COLO829 (cell line): ENCODE data around the gene NRG2.

ENCODE experiments used
- DNase-seq: peaks from one replicate; pipeline ENCODE4 v3.0.0; 2012; ENCODE audit warnings: low spot score

Gene NRG2

DNA sequence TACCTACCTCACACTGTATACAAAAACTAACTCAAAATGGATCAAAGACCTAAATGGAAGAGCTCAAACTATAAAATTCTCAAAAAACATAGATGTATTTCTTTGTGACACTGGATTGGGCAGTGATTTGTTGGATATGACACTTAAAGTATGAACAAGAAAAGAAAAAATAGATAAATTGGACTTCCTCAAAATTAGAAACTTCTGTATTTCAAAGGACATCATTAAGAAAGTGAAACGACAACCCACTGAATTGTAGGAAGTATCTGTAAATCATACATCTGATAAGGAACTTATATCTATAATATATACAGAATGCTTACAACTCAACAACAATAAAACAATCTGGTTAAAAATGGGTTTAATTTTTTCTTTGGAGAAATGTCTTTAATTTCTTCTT is 96.7 kb downstream of the NRG2 start:
- DNase-seq: no peak

DNA sequence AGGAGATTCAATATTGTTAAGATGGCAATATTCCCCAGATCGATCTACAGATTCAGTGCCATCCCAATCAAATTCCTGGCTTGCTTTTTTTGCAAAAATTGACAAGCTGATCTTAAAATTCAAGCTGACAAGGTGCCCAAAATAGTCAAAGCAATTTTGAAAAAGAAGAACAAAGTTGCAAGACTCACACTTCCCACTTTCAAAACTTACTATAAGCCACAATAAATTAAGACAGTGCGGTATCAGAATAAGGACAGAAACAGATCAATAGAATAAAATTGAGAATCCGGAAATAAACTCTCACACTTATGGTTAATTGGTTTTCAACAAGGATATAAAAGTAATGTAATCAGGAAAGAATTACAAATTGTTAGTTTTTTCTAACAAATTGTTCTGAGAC is 97.1 kb downstream of the NRG2 start:
- DNase-seq: no peak

DNA sequence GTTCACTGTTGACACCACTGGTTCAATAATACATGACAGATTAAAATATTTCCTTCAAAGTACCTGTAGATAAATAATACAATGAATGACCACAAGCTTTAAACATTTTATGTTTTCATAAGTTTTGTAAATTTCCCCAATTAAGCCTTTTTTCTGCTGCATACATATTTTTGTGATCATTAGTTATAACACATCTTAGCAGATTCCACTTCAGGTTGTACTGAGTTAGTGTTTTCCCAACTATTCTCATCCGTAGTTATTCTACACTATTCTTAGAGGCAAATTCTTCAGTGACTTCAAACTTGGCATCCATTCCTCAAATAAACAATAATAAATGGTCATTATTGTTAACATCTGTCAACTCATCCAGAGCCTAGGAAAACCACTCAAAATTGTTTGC is 100.9 kb downstream of the NRG2 start:
- no peak for DNase-seq

DNA sequence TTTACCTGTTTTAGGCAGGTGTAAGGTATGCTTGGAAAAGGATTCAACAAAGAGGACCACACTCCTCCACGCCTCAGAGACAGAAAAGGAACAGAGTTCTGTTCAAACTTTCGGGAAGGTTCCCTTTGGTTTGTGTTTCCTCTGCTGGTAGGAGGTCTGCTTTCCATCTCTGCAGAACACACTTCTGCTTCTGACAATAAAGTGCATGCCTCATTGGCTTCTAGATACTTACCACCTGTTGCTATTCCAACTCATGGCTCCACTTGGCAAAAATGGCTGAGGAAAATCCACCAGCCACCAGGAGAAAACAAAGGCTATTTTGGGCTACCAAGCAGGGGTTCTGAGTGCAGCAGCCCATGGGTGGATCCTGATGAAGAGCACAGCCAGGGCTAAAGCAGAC is 112.7 kb downstream of the NRG2 start:
- DNase-seq: no peak

DNA sequence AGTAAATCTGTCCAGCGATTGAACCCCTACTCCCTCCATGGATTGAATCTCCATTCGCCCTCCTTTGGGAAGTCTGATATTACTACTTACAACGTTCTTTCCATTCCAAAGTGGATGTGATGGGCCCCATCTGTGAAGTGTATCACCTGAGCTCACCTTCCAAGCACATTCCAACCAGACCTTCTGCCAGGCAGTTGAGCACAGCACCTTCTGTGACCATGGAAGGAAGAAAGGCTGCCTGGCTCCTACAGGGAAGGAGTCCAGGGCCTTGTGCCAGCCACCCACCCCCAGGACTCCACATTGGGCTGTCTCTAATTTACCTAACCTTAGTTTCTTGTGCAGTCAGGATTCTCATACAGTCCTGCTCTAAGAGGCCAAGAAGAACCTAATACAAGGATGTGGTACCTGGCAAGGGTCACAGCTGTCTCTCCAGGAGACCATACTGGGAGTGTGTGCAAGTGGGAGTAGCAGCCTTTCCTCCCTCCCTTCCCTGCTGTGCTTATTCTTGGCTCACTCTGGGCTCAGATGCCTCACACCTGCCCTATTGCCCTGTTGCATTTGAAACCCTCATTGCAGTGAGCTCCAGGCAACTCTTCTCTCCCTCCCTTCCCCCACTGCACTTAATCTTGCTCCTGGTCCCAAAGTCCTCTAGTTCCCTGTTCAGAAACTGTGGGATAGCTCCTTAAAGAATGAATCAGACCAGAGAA is 116.1 kb downstream of the NRG2 start:
- DNase-seq: no peak

DNA sequence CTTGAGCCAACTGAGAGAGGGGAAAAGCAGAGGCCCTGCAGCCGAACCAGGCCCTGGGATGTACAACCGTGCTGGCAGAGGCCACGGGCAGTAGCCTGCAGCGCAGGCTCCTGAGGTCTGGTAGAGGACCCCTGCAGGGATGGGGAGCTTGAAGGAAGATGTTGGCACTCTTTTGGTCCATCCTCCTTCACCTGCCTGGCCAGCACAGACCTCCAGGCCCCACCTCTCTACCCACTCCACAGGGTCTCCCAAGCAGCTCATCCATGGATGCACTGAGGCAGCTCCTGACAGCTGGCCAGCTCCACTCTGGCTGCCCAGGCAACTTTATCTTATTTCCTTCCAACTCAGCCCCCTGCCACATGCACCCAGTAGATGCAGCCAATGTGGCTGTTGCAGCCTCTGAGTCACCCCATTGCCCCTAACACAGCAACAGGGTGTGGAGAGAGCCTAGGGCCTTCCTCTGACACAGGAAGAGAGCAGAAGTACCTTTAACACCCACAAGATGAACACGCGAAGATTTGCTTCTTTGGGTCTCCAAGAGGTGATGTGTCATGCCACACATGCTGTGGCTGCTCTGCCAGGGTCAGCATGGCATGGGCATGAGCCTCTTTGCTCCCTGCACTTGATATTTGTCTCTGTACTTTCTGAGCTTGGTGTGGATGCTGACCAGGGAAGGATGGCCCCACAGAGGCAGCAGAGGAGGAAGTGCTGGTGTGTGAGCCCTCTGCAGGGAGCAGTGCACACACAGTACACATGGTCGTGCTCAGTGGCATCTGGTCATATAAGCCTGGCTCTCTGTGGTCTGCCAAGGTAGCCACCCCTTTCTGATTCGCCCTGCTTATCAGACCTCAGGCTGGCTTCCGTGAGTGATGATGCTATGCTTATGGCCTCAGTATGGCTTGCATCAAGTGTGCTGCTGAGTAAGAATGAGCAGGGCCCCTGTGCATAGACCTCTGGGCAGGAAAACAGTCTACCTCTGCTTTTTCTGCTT is 117.2 kb downstream of the NRG2 start:
- no peak for DNase-seq

DNA sequence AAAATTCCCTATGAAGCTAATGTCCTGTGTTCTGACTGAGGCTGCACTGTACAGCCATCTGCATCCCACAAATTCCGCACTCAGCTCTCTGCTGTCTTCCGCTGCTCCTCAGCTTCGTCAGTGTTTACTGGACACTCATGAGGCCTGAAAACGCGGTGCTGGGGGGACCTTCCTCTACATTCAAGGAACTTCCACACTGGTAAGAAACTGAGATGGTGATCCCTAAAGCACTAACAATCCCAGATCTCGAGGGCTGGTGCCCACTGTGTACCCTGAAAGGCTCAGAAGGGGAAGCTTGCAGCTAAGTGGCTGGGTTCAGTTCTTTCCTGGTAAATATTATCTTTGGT is 117.9 kb downstream of the NRG2 start:
- DNase-seq: no peak

DNA sequence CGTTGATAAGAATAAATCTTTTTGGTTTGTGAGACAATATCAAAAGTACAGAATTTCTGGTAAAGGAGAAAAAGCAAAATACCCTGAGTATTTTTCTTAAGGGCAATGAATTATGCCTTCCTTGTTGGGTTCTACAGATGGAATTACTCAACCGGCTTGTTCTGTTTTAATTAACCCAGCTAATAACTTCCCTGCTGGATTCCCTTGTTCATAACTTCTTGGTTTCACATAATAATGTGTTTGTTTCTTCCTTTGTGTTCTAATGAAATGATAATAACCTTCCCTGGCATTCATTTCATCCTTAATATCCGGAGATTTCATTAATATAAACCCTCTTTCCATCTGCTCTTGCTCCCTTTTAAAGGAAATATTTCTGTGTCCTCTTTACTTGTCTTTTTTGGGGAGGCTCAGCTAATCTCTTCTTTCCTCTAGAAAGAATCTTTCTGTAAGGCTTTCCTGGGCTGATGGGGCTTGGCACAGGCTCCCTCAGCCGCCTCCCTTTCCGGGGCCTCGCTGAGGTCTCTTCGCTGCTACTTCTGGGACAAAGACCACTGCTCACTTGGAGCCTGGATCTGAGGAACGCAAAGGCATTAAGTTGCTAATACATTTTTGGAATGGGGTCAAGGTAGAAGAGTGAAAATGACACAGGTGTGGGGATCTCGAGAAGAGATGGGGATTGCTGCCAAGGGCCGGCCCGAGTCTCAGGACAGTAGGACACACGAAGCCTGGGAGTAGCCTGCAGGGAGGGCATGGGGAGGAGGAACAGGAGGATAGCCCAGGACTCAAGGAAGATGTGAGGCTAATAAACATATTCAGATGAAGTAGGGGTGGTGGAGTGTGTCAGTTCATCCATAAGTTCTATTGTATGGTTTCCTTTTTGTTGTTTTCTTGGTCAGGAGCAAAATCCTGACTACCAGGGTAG is 118.5 kb downstream of the NRG2 start:
- no peak for DNase-seq

DNA sequence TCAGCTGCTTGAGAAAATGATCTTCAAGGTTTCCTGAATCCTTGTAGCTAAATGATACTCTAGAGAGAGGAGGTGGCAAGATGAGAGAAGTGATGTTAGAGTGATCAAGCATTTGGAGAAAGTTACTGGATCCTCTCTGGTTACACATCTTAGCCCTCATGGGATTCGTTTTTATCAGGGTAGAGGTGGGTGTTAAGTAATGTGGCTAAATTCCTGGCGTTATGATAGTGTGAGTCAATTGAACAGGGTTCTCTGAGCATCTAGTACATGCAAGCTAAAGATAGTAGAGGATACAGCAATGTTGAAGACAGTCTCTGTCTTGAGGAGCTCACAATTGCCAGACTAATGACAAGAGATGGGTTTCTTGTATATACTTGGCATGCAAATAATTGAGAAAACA is 123.8 kb downstream of the NRG2 start:
- no peak for DNase-seq

DNA sequence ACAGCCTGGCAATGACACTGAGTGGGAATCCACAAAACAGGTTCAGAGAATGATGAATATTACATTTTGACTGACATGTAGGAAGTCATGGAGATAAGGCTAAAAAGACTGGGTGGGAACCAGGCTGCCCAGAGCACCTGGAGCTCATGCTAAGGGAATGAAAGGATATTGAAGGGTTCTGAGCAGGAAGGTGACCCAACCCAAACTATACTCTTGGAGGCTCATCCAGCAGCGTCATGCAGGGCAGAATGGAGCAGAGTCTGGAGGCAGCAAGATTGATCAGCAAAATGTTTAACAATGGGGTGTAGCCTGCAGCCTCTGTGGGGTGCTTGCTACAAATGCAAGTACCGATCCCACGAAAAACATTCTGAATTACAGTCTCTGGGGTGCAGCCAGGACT is 127.3 kb downstream of the NRG2 start:
- no peak for DNase-seq

DNA sequence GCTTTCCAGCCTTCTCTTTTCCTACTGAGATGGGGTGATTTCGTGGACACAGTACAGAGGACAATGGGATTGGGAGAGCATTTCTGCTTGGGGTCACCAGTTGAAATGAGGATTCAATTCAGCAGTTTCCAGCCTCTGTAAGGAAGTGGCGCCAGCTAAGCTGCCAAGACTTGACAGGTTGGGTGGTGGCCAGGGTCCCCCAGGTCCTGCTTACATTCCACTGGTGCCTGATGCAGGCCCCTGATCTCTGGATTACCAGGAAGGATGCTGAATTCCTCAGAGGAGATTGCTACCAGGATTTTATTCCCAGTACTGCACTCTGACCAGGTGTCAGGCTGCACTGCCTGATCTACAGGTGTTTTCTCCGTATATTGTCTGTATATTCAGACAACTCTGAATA is 127.8 kb downstream of the NRG2 start:
- DNase-seq: no peak

DNA sequence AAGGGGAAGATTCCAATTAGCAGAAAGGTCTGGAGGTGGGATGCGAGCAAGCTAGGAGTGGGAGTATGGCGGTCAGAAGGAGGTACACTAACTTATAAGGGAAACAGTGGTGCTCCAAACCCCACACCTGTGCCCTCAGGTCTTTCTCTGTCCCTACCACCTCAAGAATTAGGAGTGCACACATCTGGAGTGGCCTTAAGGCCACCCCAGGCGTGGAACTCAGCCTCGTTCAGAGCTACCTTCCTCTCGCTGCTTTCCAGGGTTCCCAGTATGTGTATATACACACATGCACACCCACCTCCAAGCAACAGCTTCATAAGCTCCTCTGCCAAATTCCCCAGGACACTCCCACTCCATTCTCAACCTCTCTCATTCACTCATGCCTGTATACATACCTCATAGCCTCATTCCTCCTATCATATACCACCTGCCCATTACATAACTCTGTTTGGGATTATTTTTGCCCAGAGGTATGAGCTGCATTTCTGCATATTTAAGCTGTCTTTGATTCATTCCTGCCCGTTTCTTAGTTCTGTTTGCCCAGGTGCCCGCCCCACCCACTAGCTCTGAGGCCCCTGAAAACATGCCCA is 128.8 kb downstream of the NRG2 start:
- DNase-seq: no peak

DNA sequence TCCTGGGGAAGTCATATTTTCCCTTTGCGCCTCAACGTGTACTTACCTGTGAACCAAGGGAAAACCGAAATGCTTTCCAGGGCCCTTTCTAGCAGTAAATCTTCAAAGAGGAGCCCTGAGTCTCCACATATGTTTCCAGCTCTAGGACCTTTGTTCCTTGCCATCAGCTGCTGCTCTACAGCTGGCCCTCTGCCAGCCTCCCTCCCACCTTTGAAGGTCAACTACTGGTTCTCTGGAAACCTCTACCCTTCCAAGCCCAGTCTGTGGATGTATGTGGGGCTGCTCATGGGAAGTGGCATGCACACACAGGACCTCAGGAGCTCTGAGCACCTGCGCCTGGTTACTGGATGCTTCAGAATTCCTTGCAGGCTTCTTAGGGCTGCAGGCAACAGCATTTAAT is 130.3 kb downstream of the NRG2 start:
- no peak for DNase-seq

DNA sequence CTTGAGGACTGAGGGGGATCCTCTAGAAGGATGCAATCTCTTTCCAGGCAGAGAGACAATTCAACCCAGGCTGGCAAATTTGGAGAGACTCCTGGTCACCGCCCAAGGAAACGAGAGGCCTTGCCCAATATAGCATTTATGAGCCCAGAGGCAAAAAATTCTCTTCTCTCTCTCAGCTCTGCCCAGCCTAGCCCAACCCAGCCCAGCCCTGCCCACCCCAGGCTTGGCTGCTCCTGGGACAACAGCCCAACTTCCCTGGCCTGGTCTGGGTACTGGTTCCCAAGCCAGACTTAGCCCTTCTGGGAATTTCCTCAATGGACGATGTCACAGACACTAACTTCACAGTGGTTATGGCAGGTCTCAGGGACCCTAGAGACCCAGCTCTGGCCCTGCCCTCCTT is 130.9 kb downstream of the NRG2 start:
- DNase-seq: no peak

DNA sequence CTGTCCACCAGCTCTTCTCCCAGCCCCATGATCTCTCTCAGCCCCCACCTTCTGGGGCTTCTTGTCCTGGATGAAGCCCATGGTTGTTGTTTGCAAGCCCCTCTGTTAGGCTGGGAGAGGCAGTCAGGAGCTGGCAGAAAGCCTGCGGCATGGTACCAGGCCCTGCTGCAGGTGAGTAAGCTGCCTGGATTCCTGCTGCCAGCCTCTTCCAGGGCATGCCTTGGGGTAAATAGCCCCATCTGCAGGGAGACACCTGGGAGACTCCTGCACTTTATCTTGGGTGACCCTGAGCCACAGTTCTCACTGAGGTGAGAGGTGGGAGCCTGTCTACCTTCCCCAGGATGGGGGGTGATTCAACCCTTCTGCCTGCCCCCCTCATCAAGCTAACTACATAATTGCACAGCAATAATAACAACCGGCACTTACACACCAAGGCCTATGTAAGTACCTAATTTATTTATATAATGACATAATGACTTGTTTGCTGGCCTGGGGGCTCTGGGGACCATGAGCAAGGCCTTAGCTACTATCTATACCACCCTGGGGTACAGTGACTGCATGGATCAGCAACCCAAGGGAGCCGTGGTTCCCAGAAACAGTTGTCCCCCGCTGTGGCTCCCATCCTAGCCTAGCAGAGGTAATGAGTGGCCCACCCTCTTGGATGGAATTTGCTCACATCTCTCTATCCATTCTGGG is 131.5 kb downstream of the NRG2 start:
- no peak for DNase-seq

DNA sequence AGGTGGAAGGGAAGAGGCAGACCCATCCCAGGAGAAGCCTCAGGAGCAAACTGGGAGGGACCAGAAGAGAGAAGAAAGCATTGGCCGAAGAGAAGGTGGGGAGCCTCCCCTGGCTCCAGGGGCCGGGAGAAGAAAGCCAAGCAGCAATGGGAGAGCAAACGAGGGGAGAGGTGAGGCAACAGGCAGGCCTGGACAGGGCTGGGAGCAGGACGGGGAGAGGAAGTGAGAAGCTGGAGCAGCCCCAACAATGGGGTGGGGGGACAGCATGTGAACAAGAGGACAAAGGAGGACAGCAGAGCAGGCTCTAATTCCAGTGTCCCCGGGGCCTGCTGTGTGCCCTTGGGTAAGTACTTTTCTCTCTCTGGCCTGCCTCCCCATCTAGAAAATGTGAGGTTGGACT is 132.2 kb downstream of the NRG2 start:
- no peak for DNase-seq

DNA sequence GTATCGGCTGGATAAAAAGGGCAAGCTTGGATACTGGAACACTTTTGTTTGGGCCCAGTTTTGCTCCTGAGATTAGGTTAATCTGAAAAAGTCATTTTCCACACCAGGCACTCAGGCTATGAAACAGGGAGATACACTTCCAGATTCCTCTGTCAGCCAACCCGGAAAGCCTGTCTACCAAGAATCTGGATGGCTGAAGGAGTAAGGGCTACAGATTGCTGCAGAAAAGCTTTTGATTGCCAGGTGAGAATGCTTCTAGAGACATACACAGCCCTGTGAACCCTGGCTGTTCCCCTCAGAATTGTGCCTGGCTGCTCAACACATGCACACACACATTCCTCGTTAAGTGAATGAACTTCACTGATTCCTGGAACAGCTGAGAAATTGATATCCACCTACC is 133.1 kb downstream of the NRG2 start:
- no peak for DNase-seq

DNA sequence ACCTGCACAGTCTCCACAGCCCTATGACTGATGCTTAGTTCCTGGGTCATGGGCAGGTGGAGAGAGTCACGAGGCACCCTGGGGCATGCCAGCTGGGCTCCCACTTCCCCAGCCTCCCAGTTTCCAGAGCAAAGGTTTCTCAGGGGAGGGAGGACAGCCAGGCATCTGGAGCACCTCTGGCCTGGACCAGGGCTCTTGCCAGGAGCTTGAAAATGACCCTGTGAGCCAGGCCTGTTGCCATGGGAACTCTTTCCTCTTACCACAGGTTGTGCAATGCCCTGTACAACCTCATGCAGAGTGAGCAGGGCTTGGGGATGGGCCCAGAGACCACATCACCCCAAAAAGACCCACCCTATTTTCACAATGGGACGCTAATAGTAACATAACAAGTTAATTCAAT is 134.3 kb downstream of the NRG2 start:
- no peak for DNase-seq

DNA sequence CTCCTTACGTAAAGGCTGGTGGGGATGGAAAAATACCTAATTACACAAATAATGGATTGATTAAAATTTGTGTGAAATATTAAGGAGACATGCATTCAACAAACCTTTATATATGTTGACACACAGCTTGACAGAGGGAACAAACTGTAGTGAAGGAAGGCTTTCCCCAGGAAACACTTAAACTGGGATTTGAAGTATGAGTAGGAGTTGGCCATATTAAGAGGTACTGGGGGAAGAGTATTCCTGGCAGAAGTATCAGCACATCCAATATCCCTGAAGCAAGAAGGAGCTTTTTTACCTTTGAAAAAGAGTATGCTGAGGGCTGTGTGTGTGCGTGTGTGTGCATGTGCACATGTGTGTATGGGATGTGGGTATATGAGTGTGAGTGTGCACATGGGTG is 136.4 kb downstream of the NRG2 start:
- no peak for DNase-seq

DNA sequence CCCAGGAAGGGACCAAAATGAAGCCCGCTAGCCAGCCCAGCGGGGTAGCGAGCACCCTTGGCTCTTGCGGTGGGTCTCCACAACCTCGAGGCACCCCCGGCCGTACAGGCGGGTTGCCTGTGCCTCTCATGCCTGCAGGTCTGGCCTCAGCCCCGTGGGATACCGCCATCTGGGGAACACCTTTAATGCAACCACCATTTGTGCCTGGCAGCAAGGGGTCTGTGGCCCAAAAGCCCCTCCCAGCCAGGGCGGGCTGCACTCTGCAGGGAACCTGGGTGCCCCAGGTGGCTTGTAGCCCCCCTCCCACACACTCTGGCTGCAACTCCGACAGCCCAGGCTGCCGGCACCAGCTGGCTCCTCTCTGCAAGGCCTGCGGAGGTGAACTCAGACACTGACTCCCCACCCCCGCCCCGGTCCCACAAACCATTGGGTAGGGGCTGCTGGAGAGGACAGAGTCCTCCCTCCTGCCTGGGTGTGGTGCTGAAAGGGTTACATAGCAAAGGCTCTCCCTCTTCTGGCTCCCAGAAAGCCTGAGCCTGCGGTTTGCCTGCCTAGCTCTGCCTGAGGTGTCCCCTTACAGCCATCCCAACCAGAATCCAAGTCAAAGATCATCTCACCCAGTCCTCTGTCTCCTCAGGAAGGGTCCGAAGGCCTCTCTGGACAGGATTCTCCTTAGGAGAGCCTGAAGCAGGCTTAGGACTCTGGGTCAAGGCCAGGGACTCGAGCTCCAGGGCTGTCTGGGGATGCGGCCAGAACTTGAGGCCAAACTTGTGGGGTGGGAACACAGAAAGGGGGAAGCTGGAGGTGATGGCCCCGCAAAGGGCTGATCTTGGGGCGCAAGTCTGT is 138.1 kb downstream of the NRG2 start:
- no peak for DNase-seq

DNA sequence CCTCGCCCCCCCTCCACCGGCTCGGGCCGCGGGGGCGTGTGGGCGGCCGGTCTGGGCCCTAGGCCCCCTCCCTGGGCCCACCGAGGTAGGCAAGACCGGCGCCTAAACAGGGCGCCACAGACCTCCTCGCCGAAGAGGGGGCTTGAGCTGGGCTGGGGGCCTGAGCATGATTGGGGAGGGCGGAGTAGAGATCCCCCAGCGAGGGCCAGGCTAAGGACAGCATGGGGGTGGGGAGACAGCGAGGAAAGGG is 138.6 kb downstream of the NRG2 start:
- no peak for DNase-seq
